ENCODE results near the gene SOX6.

GRCh38 chr11:16027621-16028020 is 328.7 kb downstream of the SOX6 start:
- TF ChIP-seq POLR2A (IDR thresholded peaks at IDR 0.05), result no peak
- no peak for TF ChIP-seq CTCF (IDR thresholded peaks at IDR 0.05 in 4 of 5, conservative IDR thresholded peaks at IDR 0.05 in 1 of 5)
